CD4-positive, alpha-beta T cell (primary cell): ENCODE results near the gene STARD8. TPM values are rescaled to one million over a fixed set of nuclear protein-coding genes. Genes with fewer than 3 reads are reported as not detected.
A peak's percentile ranks its signal among the peaks of the same experiment; 100 is the strongest.

Experiments used
- ATAC-seq: fragments of 200-7000 bp; cut with Tn5 transposase; one replicate; pipeline ENCODE4 v1.10.0; 2022; ENCODE audit warnings: mild to moderate bottlenecking; ENCODE audit not compliant: poor library complexity
- CTCF ChIA-PET: fragments of 350-600 bp; sonication (Branson Sonifier 250); formaldehyde crosslinking; loops from one replicate; lab custom pipeline; 2021; ENCODE audit warnings: antibody characterized with exemption, inconsistent platforms; lab: Charles Lee
- POLR2A ChIA-PET: fragments of 350-600 bp; sonication (Branson Sonifier 250); formaldehyde crosslinking; loops from one replicate; lab custom pipeline; 2021; ENCODE audit warnings: antibody characterized with exemption, inconsistent platforms; lab: Charles Lee
- DNase-seq, 14 experiments: peaks; one replicate each; pipeline ENCODE4 v3.0.0-alpha.2; 2013 to 2020; ENCODE audit warnings: mixed read lengths in 2 of 14
- H3K27ac ChIP-seq, 2 donors: one replicate each; pipeline versions ENCODE4 v1.5.1 to v1.7.0; 2013; ENCODE audit warnings: low read length in 2 of 2, low read depth in 1 of 2, mild to moderate bottlenecking in 1 of 2
- H3K27me3 ChIP-seq, 2 experiments: 1 replicate in 1 of 2; 2 replicates in 1 of 2; pipeline versions ENCODE4 v1.6.1 to v1.7.0; 2013; ENCODE audit warnings: low read length in 2 of 2, control low read depth in 1 of 2, mild to moderate bottlenecking in 1 of 2, moderate library complexity in 1 of 2; ENCODE audit not compliant: insufficient read depth in 2 of 2, control insufficient read depth in 1 of 2
- H3K36me3 ChIP-seq: one replicate; pipeline ENCODE4 v1.6.1; 2013; ENCODE audit warnings: low read length, control low read depth; ENCODE audit not compliant: insufficient read depth
- H3K4me1 ChIP-seq: one replicate; pipeline ENCODE4 v1.6.1; 2013; ENCODE audit warnings: low read length, control low read depth; ENCODE audit not compliant: insufficient read depth
- H3K4me3 ChIP-seq: one replicate; pipeline ENCODE4 v1.5.1; 2013; ENCODE audit warnings: mild to moderate bottlenecking, low read length, moderate library complexity
- H3K9me3 ChIP-seq, 2 experiments: 1 replicate in 1 of 2; 2 replicates in 1 of 2; pipeline versions ENCODE4 v1.6.1 to v1.7.0; 2013; ENCODE audit warnings: low read length in 2 of 2, mild to moderate bottlenecking in 2 of 2, control low read depth in 1 of 2, moderate library complexity in 1 of 2; ENCODE audit not compliant: control insufficient read depth in 1 of 2, insufficient read depth in 1 of 2
- H3K27ac Mint-ChIP-seq: one replicate; pipeline ENCODE4 v1.8.0; 2020; ENCODE audit warnings: mixed read lengths
- H3K27me3 Mint-ChIP-seq: one replicate; pipeline ENCODE4 v1.8.0; 2021; ENCODE audit warnings: mixed read lengths
- H3K36me3 Mint-ChIP-seq: one replicate; pipeline ENCODE4 v1.8.0; 2021; ENCODE audit warnings: low read depth, mixed read lengths
- H3K4me1 Mint-ChIP-seq: one replicate; pipeline ENCODE4 v1.8.0; 2021; ENCODE audit warnings: low read depth, mixed read lengths
- H3K4me3 Mint-ChIP-seq: one replicate; pipeline ENCODE4 v1.8.0; 2020; ENCODE audit warnings: mild to moderate bottlenecking, mixed read lengths
- H3K9me3 Mint-ChIP-seq: one replicate; pipeline ENCODE4 v1.8.0; 2020; ENCODE audit warnings: mixed read lengths
- CTCF ChIP-seq: fragments of 200-600 bp; IDR thresholded peaks from one replicate; pipeline ENCODE4 v1.8.0; 2022; ENCODE audit warnings: antibody characterized with exemption, mild to moderate bottlenecking
- intact Hi-C, 2 experiments: fragments of 100-400 bp; cut with DNase I in 1 of 2; cut with micrococcal nuclease in 1 of 2; formaldehyde crosslinking; loops; one replicate each; pipeline versions ENCODE4 v1.15.1 to v1.9.0; 2023 to 2025; cut with DNase I, micrococcal nuclease
- total RNA-seq, 174 experiments: library from RNA in 2 of 174; stranded (reverse) in 2 of 174; gene quantifications; one replicate each; pipeline ENCODE4 v1.2.3 and lab custom pipeline; 2021 to 2026

STARD8 gene
- total RNA-seq, 2 experiments from 2014 or later: 0.22 to 0.25 TPM

GRCh38 chrX:68683580-68683979 lies 36.1 kb downstream of the STARD8 start:
- POLR2A ChIA-PET: no interaction called here
- H3K36me3 Mint-ChIP-seq: no peaks in the 10 kb centered on the region

GRCh38 chrX:68684291-68684918 lies 36.9 kb downstream of the STARD8 start:
- ATAC-seq (no peak), DNase-seq (peak in 3 of 14 experiments; percentile 13 to 26 (median 25))
- intact Hi-C loops: no loop called here
- peaks cover 17% of the 10 kb centered on the region for H3K4me1 Mint-ChIP-seq
- peaks cover 21% of the 10 kb centered on the region for H3K27me3 Mint-ChIP-seq
- Histone ChIP-seq H3K4me3 (no peak overlapping the region), H3K27ac (no peak overlapping the region), H3K27me3 (no peaks in the 10 kb centered on the region), H3K36me3 (no peaks in the 10 kb centered on the region), H3K9me3 (no peaks in the 10 kb centered on the region), H3K4me1 (peaks cover 4% of the 10 kb centered on the region)
- H3K27ac Mint-ChIP-seq: no peak overlapping the region
- TF ChIP-seq CTCF: no peak
- H3K36me3 Mint-ChIP-seq: no peaks in the 10 kb centered on the region
- H3K4me3 Mint-ChIP-seq: no peak overlapping the region
- ChIA-PET CTCF (no interaction called here), POLR2A (no interaction called here)
- no peaks in the 10 kb centered on the region for H3K9me3 Mint-ChIP-seq

More at GRCh38 chrX:68683580-68683979, 36.1 kb downstream of the STARD8 start:
- no peak for TF ChIP-seq CTCF
- Mint-ChIP-seq H3K4me3 (no peak overlapping the region), H3K27me3 (peaks cover 21% of the 10 kb centered on the region), H3K9me3 (no peaks in the 10 kb centered on the region), H3K4me1 (peaks cover 17% of the 10 kb centered on the region), H3K27ac (no peak overlapping the region)
- H3K27me3 ChIP-seq: no peaks in the 10 kb centered on the region
- H3K9me3 ChIP-seq: no peaks in the 10 kb centered on the region
- DNase-seq (no peak), ATAC-seq (no peak)
- no peaks in the 10 kb centered on the region for H3K36me3 ChIP-seq
- H3K4me3 ChIP-seq: no peak overlapping the region
- H3K27ac ChIP-seq: no peak overlapping the region
- intact Hi-C loops: no loop called here
- peaks cover 4% of the 10 kb centered on the region for H3K4me1 ChIP-seq
- CTCF ChIA-PET: no interaction called here

- Mint-ChIP-seq H3K4me3 (no peak overlapping the region), H3K27ac (no peak overlapping the region), H3K9me3 (no peaks in the 10 kb centered on the region), H3K36me3 (no peaks in the 10 kb centered on the region), H3K27me3 (peaks cover 21% of the 10 kb centered on the region), H3K4me1 (peaks cover 17% of the 10 kb centered on the region)
- intact Hi-C loops: no loop called here
- Histone ChIP-seq H3K9me3 (no peaks in the 10 kb centered on the region), H3K4me3 (no peak overlapping the region), H3K4me1 (peaks cover 4% of the 10 kb centered on the region), H3K27ac (no peak overlapping the region), H3K36me3 (no peaks in the 10 kb centered on the region), H3K27me3 (no peaks in the 10 kb centered on the region)
- POLR2A ChIA-PET: no interaction called here
- ATAC-seq (no peak), DNase-seq (no peak)
- no peak for TF ChIP-seq CTCF
- CTCF ChIA-PET: no interaction called here
Measured at GRCh38 chrX:68684919-68685304, 37.4 kb downstream of the STARD8 start.
